RCC 7860 (cell line): ENCODE data around the gene OSBPL10.
"Not testable (repeated sequence)": the region's sequence is repeated elsewhere in the genome, so short reads cannot be mapped to it uniquely, and the experiment has no call there.

Source experiments
- DNase-seq: peaks from one replicate; pipeline ENCODE4 v3.0.0-alpha.2; 2015; ENCODE audit warnings: low spot score
- FAIRE-seq: peaks from 2 replicates; lab custom pipeline; 2012; peaks lifted over from hg19 to GRCh38; lab: Jason Lieb, UNC

OSBPL10 gene

DNA sequence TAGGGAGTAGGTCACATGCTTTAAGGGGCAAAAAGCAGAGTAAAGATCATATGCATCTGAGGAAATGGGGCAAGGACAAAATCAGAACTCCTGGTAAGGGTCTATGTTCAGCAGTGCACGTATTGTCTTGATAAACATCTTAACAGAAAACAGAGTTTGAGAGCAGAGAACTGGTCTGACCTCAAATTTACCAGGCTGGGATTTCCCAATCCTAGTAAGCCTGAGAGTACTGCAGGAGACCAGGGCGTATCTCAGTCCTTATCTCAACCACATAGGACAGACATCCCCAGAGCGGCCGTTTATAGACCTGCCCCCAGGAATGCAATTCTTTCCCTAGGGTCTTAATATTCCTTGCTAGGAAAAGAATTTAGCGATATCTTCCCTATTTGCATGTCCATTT is 14.0 kb upstream of the OSBPL10 start:
- not testable (repeated sequence) for FAIRE-seq, DNase-seq

DNA sequence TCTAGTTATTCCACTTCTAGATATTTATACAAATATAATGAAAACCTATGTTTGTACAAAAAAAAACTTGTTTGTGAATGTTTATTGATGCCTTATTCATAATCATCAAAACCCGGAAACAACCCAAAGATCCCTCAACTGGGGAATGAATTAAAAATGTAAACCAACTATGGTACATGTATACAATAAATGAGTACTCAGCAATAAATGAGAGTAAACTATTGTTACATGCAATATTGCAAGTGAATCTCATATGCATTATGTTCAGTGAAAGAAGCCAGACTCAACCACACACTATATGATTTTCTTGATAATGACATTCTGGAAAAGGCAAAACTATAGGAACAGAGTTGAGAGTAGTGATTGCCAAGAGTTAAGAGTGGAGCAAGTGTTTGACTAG is 12.8 kb upstream of the OSBPL10 start:
- no peak for DNase-seq
- no peak for FAIRE-seq

DNA sequence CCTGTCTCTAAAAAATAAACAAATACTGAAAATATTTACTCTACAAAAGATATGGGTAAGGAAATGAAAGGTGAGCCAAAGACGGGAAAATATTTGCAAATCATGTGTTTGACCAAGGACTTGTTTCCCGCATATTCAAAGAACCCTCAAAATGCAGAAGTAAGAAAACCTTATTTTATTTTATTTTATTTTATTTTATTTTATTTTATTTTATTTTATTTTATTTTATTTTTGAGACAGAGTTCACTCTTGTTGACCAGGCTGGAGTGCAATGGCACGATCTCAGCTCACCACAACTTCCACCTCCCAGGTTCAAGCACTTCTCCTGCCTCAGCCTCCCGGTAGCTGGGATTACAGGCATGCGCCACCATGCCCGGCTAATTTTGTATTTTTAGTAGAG is 11.9 kb upstream of the OSBPL10 start:
- DNase-seq, FAIRE-seq: not testable (repeated sequence)

DNA sequence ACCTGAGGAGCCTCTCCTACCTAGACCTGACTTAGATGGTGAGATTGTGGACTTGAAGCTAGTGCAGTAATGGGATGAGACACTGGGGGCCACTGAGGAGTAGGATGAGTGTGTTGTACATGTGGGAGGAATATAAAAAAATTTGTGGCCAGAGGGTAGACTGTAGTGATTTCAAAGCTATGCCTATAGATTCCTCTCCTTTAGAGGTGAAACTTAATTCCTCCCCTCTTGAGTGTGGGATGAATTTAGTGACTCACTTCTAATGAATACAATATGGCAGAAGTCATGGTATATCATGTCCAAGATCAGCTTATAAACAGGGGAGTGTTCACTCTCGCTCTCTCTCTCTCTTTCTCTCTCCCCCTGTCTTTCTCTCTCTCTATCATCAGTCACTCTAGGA is 7.2 kb upstream of the OSBPL10 start:
- DNase-seq: no peak
- FAIRE-seq: no peak

DNA sequence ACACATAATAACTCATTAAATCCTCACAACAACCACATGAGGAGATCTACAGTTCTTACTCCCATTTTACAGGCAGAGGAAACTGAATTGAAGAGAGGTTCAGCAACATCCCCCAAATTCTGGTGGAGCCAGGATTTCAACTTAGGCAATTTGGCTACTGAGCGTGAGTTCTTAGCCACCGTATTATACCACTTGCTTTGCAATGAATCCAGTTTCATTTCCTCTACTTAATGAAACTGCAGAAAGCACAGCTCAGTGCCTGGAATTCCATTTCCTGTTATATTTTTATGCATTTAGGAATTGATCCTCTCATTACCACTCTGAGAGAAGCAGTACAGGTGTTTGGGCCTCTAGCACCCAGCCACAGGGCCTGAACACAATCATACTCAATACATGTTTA is 4.8 kb upstream of the OSBPL10 start:
- no peak for DNase-seq
- no peak for FAIRE-seq

DNA sequence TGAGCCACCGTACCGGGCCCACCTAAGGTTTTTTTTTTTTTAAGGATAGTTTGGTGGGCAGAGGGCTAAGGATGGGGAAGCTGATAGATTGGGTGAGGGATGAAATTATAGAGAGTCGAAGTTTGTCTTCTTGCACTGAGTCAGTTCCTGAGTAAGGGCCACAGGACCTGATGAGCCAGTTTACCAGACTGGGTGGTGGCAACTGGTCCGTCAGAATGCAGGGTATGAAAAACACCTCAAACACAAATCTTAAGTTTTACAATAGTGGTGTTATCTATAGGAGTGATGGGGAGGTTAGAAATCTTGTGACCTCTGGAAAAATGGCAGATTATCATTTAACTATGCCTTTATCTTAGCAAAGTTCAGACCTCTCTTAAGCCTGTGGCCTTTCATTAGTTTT is 3.3 kb upstream of the OSBPL10 start:
- FAIRE-seq: no peak
- no peak for DNase-seq

DNA sequence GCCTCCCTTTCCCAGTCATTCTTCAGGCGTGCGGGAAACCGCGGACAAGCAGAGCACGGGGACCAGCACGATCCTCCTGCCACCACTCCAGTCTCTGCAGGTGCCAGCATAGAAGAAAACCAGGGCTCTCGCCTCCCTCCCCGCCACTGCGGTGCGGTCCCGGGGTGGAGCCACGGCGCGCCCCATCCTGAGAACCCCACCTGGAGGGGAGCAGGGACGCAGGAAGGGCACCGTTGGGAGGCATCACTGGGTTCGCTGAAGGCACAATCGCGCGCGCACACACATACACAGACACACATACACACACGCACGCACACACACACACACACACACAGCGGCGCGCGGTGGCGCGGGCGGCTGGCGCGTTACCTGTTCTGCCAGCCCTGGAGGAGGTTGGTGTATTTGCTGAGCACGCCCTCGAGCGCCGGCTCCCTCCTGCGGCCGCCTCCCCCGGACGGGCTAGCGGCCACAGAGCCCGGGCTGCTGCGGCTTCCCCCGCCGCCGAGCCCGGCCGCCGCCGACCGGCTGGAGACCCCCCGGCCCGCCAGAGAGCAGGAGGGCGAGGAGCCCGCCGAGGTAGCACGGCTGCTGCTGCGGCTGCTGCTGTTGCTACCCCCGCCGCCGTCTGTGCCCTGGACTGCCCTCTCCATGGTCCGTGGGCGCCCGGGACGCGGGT is 394 bp downstream of the OSBPL10 start:
- DNase-seq (peak; percentile 52), FAIRE-seq (no peak)

DNA sequence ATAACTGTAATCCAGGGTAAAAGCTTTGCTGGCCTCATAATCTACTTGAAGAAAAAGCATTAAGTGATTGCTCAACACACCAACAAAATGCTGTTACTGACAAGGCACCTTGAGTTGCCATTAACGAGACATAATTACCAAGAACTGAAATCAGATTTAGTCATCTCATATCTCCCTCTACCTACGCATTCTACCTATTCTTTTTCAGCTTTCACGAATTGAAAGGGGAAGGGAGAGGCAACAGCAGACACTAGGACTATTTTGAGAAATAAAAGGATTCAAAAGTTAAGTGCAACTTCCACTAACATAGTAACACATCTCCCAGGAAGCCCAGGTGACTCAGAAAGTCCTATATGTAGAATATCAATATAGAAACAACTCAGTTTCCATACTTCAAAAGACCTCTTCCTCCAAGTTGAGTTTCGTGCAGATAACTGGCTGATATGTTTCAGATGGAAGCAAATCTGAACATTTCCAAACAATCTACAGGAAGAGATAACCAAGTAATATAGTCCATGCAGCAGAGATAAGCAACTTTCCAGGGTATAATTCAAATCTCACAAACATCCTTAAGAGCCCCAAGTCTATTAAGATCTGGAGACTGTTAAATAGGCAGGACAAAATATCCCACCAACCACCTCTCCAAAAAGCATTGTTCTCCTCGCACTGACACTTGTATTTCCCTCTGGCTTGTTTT is 1.9 kb downstream of the OSBPL10 start:
- FAIRE-seq: no peak

DNA sequence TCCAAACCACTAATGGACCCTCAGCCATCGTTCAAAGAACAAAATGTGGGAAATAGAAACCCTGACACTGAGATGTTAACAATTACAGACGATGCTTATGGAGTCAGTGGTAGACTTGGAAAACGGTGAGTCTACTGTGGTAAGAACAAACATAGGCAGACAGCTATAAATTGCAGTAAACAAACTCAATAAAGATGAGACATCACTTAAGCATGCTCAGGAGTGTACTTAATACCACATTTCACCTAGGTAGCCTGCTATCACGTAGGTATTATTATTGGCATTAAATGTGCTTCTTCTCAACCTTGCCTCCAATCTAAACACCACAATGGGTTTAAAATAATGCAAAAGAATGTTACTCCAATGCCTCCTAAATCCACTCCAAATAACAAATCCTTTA is 2.5 kb downstream of the OSBPL10 start:
- FAIRE-seq (no peak), DNase-seq (no peak)

More for the DNA sequence above, 1.9 kb downstream of the OSBPL10 start:
- DNase-seq: no peak

DNA sequence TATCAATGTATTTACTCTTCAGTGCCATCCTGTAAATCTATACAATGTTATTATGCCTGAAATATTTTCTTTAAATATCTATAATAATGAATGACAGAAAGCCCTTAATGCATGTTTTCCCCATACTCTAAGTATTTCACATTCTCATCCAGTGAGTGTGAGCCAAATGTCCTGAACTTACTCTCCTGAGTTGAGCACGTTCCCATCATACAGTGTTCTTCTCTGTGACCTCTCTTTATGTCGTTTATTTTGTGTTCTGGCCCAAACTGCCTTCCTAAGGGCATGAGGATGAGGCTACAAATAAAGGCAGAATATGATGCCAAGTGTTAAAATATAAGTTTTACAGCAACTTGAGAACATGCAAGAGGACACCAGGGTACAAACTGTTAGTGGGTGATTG is 3.3 kb downstream of the OSBPL10 start:
- DNase-seq (no peak), FAIRE-seq (no peak)

DNA sequence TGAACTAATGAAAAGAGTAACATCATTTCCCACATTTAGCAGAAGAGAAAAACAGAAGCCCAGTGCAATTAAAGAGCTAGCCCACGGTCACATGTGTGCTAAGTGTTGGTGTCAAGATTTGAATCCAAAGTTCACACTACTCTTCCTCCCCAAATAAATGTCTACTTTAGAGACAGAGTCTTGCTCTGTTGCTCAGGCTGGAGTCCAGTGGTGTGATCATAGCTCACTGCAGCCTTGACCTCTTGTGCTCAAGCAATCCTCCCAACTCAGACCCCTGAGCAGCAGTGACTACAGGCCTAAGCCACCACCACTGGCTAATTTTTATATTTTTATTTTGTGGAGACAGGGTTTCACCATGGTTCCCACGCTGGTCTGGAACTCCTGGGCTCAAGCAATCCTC is 4.8 kb downstream of the OSBPL10 start:
- FAIRE-seq: no peak
- no peak for DNase-seq

DNA sequence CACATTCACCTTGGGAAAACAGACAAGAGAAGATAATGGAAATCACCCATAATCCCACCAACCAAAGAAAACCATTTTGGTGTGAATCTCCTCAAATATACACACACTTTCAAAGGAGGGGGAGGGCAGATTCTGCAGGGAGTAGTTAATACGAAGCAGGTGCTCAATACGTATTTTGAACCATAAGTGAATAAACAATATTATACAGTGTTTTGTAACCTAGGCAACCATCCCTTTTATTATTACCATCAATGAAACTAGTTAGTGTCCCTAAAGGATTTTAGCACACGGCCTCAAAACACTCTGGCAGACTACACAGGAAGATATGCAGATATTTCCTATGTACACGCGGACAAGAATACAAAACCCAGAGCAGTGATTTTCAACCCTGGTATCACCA is 6.1 kb downstream of the OSBPL10 start:
- FAIRE-seq (no peak), DNase-seq (no peak)

DNA sequence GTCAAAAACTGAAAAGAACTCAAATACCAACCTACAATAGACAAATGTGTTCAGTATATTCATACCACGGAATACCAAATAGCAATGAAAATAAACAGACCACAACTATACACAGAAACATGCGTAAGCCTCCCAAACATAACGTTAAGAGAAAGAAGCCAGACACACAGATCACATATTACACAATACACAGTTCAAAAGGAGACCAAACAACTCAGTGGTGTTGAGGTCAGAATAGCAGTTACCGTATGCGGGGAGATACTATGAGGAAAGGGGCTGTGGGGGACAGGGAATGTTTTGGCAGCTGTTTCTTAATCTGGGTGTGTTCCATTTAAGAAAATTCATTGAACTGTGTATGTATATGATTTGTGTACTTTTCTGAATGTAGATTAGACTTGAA is 6.6 kb downstream of the OSBPL10 start:
- no peak for FAIRE-seq
- DNase-seq: no peak

DNA sequence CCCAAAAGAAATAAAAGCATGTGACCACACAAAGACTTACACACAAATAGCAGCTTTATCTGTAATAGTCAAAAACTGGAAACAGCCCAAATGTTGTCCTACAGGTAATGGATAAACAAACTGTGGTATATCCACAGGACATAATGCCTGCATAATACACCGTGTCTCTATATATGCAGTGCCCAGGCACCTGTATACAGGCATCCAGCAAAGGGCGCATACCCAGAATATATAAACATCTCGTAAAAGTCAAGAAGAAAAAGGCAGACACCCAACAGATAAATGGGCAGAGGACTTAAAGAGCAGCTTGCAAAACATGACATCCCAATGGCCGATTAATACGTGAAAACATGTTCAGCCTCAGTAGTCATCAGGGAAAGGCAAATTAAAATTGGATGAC is 7.2 kb downstream of the OSBPL10 start:
- no peak for DNase-seq
- FAIRE-seq: no peak

DNA sequence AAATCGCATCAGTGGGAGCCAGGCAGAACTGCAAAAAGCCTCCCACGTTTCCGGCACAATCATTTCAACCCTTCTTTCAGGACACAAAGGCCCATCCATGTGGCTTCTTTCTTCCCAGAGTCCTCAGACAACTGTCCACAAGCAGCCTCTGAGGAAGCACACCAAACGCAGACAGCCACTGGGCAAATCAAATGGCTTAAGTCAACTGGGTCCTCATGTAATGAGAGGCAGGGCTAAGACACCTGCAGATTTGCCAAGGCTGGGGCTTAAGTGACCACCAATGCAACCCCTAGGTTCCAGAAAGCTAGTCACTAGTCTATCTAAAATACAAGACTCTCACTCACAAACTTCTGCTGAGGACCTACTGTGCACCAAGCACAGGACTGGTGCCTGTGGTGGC is 8.0 kb downstream of the OSBPL10 start:
- FAIRE-seq: no peak
- no peak for DNase-seq

DNA sequence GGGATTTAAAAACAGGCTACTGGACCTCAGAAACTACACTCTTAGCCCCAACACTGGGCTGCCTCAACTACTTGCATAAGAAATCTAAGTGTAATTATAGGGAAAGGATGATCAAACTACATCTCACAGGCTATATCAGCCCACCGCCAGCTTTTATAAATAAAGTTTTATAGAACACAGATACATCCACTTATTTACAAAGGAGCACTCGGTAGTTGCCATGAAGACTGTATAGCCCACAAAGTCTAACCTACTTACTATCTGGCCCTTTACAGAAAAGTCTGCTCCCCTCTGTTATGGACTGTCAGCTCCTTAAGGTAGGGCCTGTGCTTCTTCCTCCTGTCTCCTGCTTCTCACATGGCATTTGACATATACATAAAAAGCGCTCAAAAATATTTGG is 9.5 kb downstream of the OSBPL10 start:
- no peak for FAIRE-seq

DNA sequence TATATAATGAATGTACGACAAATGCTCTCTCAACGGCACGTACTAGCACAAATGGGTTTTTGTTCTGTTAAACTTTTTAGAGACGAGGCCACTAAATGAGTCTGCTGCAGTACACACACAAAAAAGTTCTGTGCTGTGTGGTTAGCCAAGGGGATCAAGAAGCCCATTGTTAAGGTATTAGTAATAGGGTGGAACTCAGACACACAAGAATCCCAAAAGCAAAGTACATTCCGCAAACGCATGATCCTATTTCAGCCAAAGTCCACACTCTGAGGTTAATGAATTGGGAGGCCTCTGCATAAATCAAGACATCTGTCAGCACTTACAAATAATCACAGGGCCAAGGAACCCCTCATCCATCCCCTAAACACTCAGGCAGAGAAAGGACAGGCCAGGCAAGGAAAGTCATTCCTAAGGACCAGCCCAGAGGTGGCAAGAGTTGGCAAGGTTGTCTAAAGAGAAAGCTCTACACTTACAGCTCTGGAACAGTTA is 12.1 kb downstream of the OSBPL10 start:
- DNase-seq (peak; percentile 97), FAIRE-seq (peak; percentile 97)

More for the DNA sequence above, 9.5 kb downstream of the OSBPL10 start:
- no peak for DNase-seq

DNA sequence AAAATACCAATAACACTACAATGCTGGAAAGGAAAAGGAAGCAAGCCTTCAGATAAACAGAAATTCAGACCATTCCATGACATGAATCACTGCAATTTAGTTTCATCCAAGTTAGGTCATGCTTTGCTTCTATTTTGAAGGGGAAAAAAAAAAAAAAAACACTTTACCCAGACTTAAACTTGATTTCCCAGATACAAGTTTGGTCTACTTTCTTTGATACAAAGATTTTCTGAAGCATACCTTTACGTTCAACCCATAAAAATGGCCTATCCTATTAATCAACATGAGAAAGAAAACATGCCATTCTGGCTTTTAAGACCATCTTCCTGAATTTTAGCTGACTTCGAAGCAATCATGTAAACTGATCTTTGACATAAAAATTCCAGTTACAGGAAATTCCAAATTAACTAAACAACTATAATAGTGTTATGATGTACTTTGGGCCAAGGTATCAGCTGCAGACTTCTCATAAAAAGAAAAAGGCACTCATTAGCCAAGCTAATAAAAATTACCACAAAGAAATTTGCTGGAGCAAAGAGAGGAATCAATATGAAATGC is 12.6 kb downstream of the OSBPL10 start:
- FAIRE-seq: no peak
- peak; percentile 27 for DNase-seq

DNA sequence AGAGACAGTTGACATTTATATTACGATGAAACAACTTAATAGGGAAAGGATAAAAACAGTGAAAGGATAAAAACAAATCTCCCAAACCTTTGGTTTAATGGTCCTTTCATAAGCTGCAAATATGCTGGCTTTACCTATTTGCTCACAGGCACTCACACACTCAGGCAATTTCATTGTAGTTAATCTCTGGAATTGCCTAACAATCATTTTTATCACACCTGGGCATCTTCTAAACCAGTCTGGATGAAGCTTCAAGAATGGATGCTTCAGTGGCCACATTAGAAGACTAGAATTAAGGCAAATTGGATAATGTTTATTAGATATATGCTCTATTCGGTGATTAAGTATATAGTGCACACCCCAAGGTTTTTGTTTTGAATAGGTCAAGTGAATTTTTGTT is 13.5 kb downstream of the OSBPL10 start:
- no peak for DNase-seq

DNA sequence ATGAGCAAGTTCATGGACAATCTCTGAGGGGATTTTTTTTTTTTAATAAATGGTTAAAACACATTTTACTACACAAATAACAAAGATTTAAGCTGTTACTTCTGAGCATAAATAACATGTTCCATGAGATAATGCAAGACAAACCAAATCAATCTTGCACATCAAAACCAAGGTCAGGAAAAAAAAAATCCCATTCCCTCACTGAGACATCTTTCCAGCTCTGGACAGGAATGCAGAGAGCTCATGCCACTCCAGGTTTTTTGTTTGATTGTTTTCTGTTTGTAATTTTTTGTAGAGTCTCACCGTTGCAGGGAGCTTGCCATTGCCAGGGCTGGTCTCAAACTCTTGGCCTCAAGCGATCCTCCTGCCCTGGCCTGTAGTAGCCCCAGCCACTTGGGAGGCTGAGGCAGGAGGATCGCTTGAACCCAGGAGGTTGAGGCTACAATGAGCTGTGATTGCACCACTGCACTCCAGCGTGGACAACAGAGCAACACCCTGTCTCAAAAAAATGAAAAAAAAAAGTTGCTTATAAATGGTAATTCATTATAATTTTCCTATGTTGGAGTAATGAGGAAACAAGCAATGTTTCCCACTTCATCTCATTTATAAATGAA is 14.0 kb downstream of the OSBPL10 start:
- FAIRE-seq: no peak
- DNase-seq: no peak

More for the DNA sequence above, 13.5 kb downstream of the OSBPL10 start:
- FAIRE-seq: no peak

DNA sequence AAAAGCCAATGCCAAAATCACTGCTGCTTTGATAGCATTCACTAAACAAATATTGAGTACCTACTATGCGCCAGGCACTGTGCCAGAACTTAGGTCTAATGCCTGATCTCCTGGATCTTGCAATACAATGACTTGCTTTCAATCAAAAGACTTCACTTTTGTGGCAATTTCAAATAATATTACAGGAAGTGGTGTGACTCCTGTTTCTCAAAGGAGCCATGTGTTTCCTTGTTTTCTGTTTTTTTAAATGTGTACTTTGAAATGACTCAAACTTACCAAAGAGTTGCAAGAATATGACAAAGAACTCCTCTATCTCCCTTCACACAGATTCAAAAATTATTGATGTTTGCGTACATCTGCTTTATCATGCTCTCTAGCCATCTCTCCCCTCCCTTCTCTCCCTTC is 18.3 kb downstream of the OSBPL10 start:
- no peak for FAIRE-seq

More for the DNA sequence above, 18.3 kb downstream of the OSBPL10 start:
- no peak for DNase-seq
